CD14-positive monocyte (primary cell): ENCODE measurements around the gene RANGRF. TPM values are rescaled to one million over a fixed set of nuclear protein-coding genes. Genes with fewer than 3 reads are reported as not detected.

Experiments
- DNase-seq, 3 donors: peaks; one replicate each; pipeline ENCODE4 v3.0.0-alpha.2; 2011 to 2022
- H2AFZ ChIP-seq: 2 replicates; pipeline ENCODE4 v1.6.0; 2012; ENCODE audit warnings: mild to moderate bottlenecking, low read depth, low read length, inconsistent platforms; ENCODE audit not compliant: insufficient read depth, poor library complexity, severe bottlenecking
- H3K27ac ChIP-seq, 2 donors: 1 replicate in 1 of 2; 2 replicates in 1 of 2; pipeline ENCODE4 v1.5.1; 2012 to 2013; ENCODE audit warnings: low read length in 2 of 2, control low read depth in 1 of 2, inconsistent platforms in 1 of 2, low read depth in 1 of 2, mild to moderate bottlenecking in 1 of 2
- H3K27me3 ChIP-seq, 2 donors: one replicate each; pipeline versions ENCODE4 v1.6.0 to v1.6.1; 2011 to 2013; ENCODE audit warnings: low read length in 2 of 2; ENCODE audit not compliant: control insufficient read depth in 2 of 2, insufficient read depth in 2 of 2
- H3K36me3 ChIP-seq, 2 donors: replicated peaks in 1 of 2; 1 replicate in 1 of 2; 2 replicates in 1 of 2; pipeline versions ENCODE4 v1.5.1 to v1.6.1; 2012 to 2013; ENCODE audit warnings: low read length in 2 of 2, control low read depth in 1 of 2, inconsistent platforms in 1 of 2, mild to moderate bottlenecking in 1 of 2; ENCODE audit not compliant: insufficient read depth in 2 of 2, control insufficient read depth in 1 of 2
- H3K4me1 ChIP-seq, 2 donors: 1 replicate in 1 of 2; 2 replicates in 1 of 2; pipeline versions ENCODE4 v1.5.1 to v1.6.1; 2012 to 2013; ENCODE audit warnings: low read length in 2 of 2, control low read depth in 1 of 2, inconsistent platforms in 1 of 2, mild to moderate bottlenecking in 1 of 2, moderate library complexity in 1 of 2; ENCODE audit not compliant: insufficient read depth in 2 of 2, control insufficient read depth in 1 of 2
- H3K4me2 ChIP-seq: replicated peaks from 2 replicates; pipeline ENCODE3; 2012; ENCODE audit warnings: low read length, moderate library complexity, mild to moderate bottlenecking; ENCODE audit not compliant: poor library complexity, severe bottlenecking; ENCODE audit errors: extremely low read depth
- H3K4me3 ChIP-seq, 3 experiments: fragments of 200-600 bp in 1 of 3; sonication (generic) in 1 of 3; replicated peaks in 1 of 3; 1 replicate in 2 of 3; 2 replicates in 1 of 3; pipeline ENCODE4 v1.5.1; 2011 to 2013; ENCODE audit warnings: low read length in 3 of 3, mild to moderate bottlenecking in 3 of 3, control low read depth in 2 of 3, low read depth in 2 of 3, inconsistent platforms in 1 of 3, moderate library complexity in 1 of 3
- H3K79me2 ChIP-seq: 2 replicates; pipeline ENCODE4 v1.6.0; 2012; ENCODE audit warnings: mild to moderate bottlenecking, control low read depth, inconsistent platforms, low read length, moderate library complexity; ENCODE audit not compliant: insufficient read depth
- H3K9ac ChIP-seq: 2 replicates; pipeline ENCODE4 v1.6.0; 2017; ENCODE audit warnings: low read length, mild to moderate bottlenecking; ENCODE audit not compliant: insufficient read depth, poor library complexity, severe bottlenecking
- H3K9me3 ChIP-seq, 2 donors: replicated peaks in 1 of 2; 1 replicate in 1 of 2; 2 replicates in 1 of 2; pipeline versions ENCODE4 v1.5.1 to v1.6.1; 2012 to 2013; ENCODE audit warnings: low read length in 2 of 2, control low read depth in 1 of 2; ENCODE audit not compliant: control insufficient read depth in 1 of 2, insufficient read depth in 1 of 2
- H4K20me1 ChIP-seq: 2 replicates; pipeline ENCODE4 v1.6.0; 2012; ENCODE audit warnings: mild to moderate bottlenecking, low read length, control low read depth, moderate library complexity; ENCODE audit not compliant: insufficient read depth
- H3K27ac Mint-ChIP-seq, 7 donors: one replicate each; pipeline ENCODE4 v1.8.0; 2020; ENCODE audit warnings: mild to moderate bottlenecking in 7 of 7, mixed read lengths in 7 of 7, moderate library complexity in 6 of 7, inconsistent platforms in 2 of 7
- H3K27me3 Mint-ChIP-seq, 3 donors: one replicate each; pipeline ENCODE4 v1.8.0; 2021 to 2022; ENCODE audit warnings: low read depth in 3 of 3, mild to moderate bottlenecking in 3 of 3, mixed read lengths in 3 of 3, moderate library complexity in 3 of 3, inconsistent platforms in 1 of 3
- H3K36me3 Mint-ChIP-seq, 2 donors: one replicate each; pipeline ENCODE4 v1.8.0; 2020; ENCODE audit warnings: mixed read lengths in 2 of 2, inconsistent platforms in 1 of 2, mild to moderate bottlenecking in 1 of 2
- H3K4me1 Mint-ChIP-seq: one replicate; pipeline ENCODE4 v1.8.0; 2020; ENCODE audit warnings: mild to moderate bottlenecking, mixed read lengths
- H3K4me3 Mint-ChIP-seq, 2 donors: one replicate each; pipeline ENCODE4 v1.8.0; 2020; ENCODE audit warnings: mild to moderate bottlenecking in 2 of 2, mixed read lengths in 2 of 2, moderate library complexity in 1 of 2
- H3K9me3 Mint-ChIP-seq, 7 donors: one replicate each; pipeline ENCODE4 v1.8.0; 2020 to 2022; ENCODE audit warnings: mixed read lengths in 7 of 7, mild to moderate bottlenecking in 6 of 7, moderate library complexity in 6 of 7, inconsistent platforms in 2 of 7
- CTCF ChIP-seq: fragments of 200-600 bp; IDR thresholded peaks from one replicate; pipeline ENCODE4 v1.8.0; 2022; ENCODE audit warnings: antibody characterized with exemption, mild to moderate bottlenecking
- WGBS: methylation state at CpG from one replicate; pipeline ENCODE4 v1.1.5; 2013; ENCODE audit warnings: missing lambda C conversion rate; ENCODE audit not compliant: insufficient coverage; 5-methylcytosine and 5-hydroxymethylcytosine counted together
- intact Hi-C, 2 donors: fragments of 100-400 bp; cut with micrococcal nuclease; formaldehyde crosslinking; loops; one replicate each; pipeline versions ENCODE4 v1.15.0 to v1.15.1; 2023
- polyA plus RNA-seq, 3 donors: library from polyadenylated mRNA; depleted of rRNA in 1 of 3; unstranded in 2 of 3; stranded (reverse) in 1 of 3; fragments of 300-500 nt in 2 of 3; fragments of >200 nt in 1 of 3; fragmentation: Illumina TruSeq in 2 of 3; gene quantifications; 1 replicate in 2 of 3; 2 replicates in 1 of 3; pipeline ENCODE4 v1.2.3, GENCODE V29; 2012 to 2021

Gene RANGRF
- polyA plus RNA-seq, 3 donors, result 27.3 to 34.3 (median 31.7) TPM

- DNase-seq, result no peak
- Histone ChIP-seq H4K20me1 (no peaks in the 10 kb centered on the region), H3K4me1 (peaks cover 6 to 8% of the 10 kb centered on the region in 2 donors), H3K9me3 (no peaks in the 10 kb centered on the region), H3K79me2 (no peaks in the 10 kb centered on the region), H3K4me3 (no peak overlapping the region), H3K27ac (no peak overlapping the region), H3K36me3 (no peaks in the 10 kb centered on the region), H3K9ac (no peak overlapping the region), H3K27me3 (no peaks in the 10 kb centered on the region), H3K4me2 (no peak overlapping the region), H2AFZ (no peak overlapping the region)
- intact Hi-C loops, result no loop called here
- no CpG with 5 or more reads among the region's 3 CpGs for WGBS
- no peak overlapping the region for H3K4me3 Mint-ChIP-seq
- no peak for TF ChIP-seq CTCF
- no peaks in the 10 kb centered on the region for H3K36me3 Mint-ChIP-seq
- peaks cover 0 to 1% (median 0%) of the 10 kb centered on the region in 3 donors for H3K27me3 Mint-ChIP-seq
- H3K9me3 Mint-ChIP-seq, result no peaks in the 10 kb centered on the region
- no peak overlapping the region for H3K27ac Mint-ChIP-seq
- H3K4me1 Mint-ChIP-seq, result peaks cover 10% of the 10 kb centered on the region
These were observed 6.1 kb upstream of the RANGRF start for GRCh38 chr17:8282345-8282744.

- H3K9me3 Mint-ChIP-seq, result no peaks in the 10 kb centered on the region
- intact Hi-C loops, result no loop called here
- H3K4me1 ChIP-seq, result peaks cover 11 to 15% of the 10 kb centered on the region in 2 donors
- H3K4me3 ChIP-seq, result no peak overlapping the region
- H3K27me3 Mint-ChIP-seq, result peaks cover 0 to 1% (median 0%) of the 10 kb centered on the region in 3 donors
- H3K36me3 ChIP-seq, result no peaks in the 10 kb centered on the region
- H2AFZ ChIP-seq, result no peak overlapping the region
- H3K9me3 ChIP-seq, result no peaks in the 10 kb centered on the region
- no peaks in the 10 kb centered on the region for H3K36me3 Mint-ChIP-seq
- H3K4me2 ChIP-seq, result no peak overlapping the region
- H3K27ac Mint-ChIP-seq, result peak overlapping the region in 1 of 7 donors; percentile 15
- DNase-seq, result no peak
- no peak overlapping the region for H3K27ac ChIP-seq
- 71% methylated on average over 1 of the region's 4 CpGs for WGBS
- peaks cover 19% of the 10 kb centered on the region for H3K4me1 Mint-ChIP-seq
- H3K4me3 Mint-ChIP-seq, result no peak overlapping the region
- H3K79me2 ChIP-seq, result no peaks in the 10 kb centered on the region
- H4K20me1 ChIP-seq, result no peaks in the 10 kb centered on the region
- H3K27me3 ChIP-seq, result no peaks in the 10 kb centered on the region
- no peak for TF ChIP-seq CTCF
- H3K9ac ChIP-seq, result no peak overlapping the region
These were observed 5.1 kb upstream of the RANGRF start for GRCh38 chr17:8283356-8283755.
